Cortex of kidney (tissue), 1 donor: ENCODE data around the gene CHD2.
"Not testable (repeated sequence)": the region's sequence is repeated elsewhere in the genome, so short reads cannot be mapped to it uniquely, and the experiment has no call there.

Experiments
- DNase-seq: peaks from one replicate; lab custom pipeline; 2025; lab: John Stamatoyannopoulos, UW

CHD2 gene

GRCh38 chr15:92906563-92907081 is 6.5 kb downstream of the CHD2 start:
- DNase-seq = no peak

GRCh38 chr15:92907229-92907628 is 7.1 kb downstream of the CHD2 start:
- no peak for DNase-seq

GRCh38 chr15:92907896-92908712 is 8.0 kb downstream of the CHD2 start:
- DNase-seq = no peak

GRCh38 chr15:92908713-92909057 is 8.6 kb downstream of the CHD2 start:
- DNase-seq = no peak

GRCh38 chr15:92909136-92909781 is 9.1 kb downstream of the CHD2 start:
- no peak for DNase-seq

GRCh38 chr15:92910451-92910850 is 10.3 kb downstream of the CHD2 start:
- no peak for DNase-seq

GRCh38 chr15:92914103-92914499 is 14.0 kb downstream of the CHD2 start:
- no peak for DNase-seq

GRCh38 chr15:92914768-92915221 is 14.7 kb downstream of the CHD2 start:
- DNase-seq = no peak

- DNase-seq = no peak
Measured at GRCh38 chr15:92915766-92916435, 15.8 kb downstream of the CHD2 start.

GRCh38 chr15:92917598-92918407 is 17.7 kb downstream of the CHD2 start:
- DNase-seq = no peak

- not testable (repeated sequence) for DNase-seq
Measured at GRCh38 chr15:92918881-92919280, 18.8 kb downstream of the CHD2 start.

- no peak for DNase-seq
Measured at GRCh38 chr15:92920595-92921161, 20.6 kb downstream of the CHD2 start.

GRCh38 chr15:92921215-92922131 is 21.3 kb downstream of the CHD2 start:
- no peak for DNase-seq

GRCh38 chr15:92922418-92923002 is 22.4 kb downstream of the CHD2 start:
- DNase-seq = no peak

- DNase-seq = no peak
Measured at GRCh38 chr15:92924216-92924615, 24.1 kb downstream of the CHD2 start.

GRCh38 chr15:92925454-92925853 is 25.3 kb downstream of the CHD2 start:
- DNase-seq = no peak

GRCh38 chr15:92928225-92928750 is 28.2 kb downstream of the CHD2 start:
- DNase-seq = no peak

GRCh38 chr15:92929002-92929401 is 28.9 kb downstream of the CHD2 start:
- no peak for DNase-seq

GRCh38 chr15:92930054-92930621 is 30.0 kb downstream of the CHD2 start:
- no peak for DNase-seq
